Lower leg skin (tissue), 4 donors: Measurements from ENCODE around the gene PPM1E. TPM values are rescaled to one million over a fixed set of nuclear protein-coding genes. Genes with fewer than 3 reads are reported as not detected.

Experiments used
- DNase-seq, 2 donors: peaks; one replicate each; pipeline ENCODE4 v3.0.0-alpha.2; 2019; ENCODE audit warnings: low spot score in 2 of 2
- H3K4me3 ChIP-seq: fragments of 200-600 bp; sonication (generic); 2 replicates; pipeline ENCODE4 v1.5.1; 2017; ENCODE audit warnings: mild to moderate bottlenecking, low read depth; ENCODE audit not compliant: poor library complexity, severe bottlenecking
- CTCF ChIP-seq, 3 donors: fragments of 450-650 bp; IDR thresholded peaks; one replicate each; pipeline ENCODE4 v1.5.1; 2016; ENCODE audit warnings: antibody characterized with exemption in 3 of 3, mild to moderate bottlenecking in 3 of 3, moderate library complexity in 2 of 3
- POLR2A ChIP-seq, 2 donors: fragments of 450-650 bp; IDR thresholded peaks; one replicate each; pipeline ENCODE4 v1.6.1; 2016 to 2017; ENCODE audit warnings: antibody characterized with exemption in 2 of 2, mild to moderate bottlenecking in 1 of 2, moderate library complexity in 1 of 2
- WGBS, 2 donors: methylation state at CpG; one replicate each; pipeline ENCODE4 v1.1.5; 2018; 5-methylcytosine and 5-hydroxymethylcytosine counted together
- intact Hi-C: fragments of 100-400 bp; cut with DNase I; formaldehyde crosslinking; loops from one replicate; pipeline ENCODE4 v1.15.0; 2023; ENCODE audit warnings: low total_unique reads
- total RNA-seq, 4 donors: library from RNA; depleted of rRNA; stranded (reverse); fragments of >200 nt; gene quantifications; one replicate each; pipeline ENCODE4 v1.1.0, GENCODE V29; 2016

The PPM1E gene
- total RNA-seq, 4 donors from 2014 or later: 0.06 to 0.21 (median 0.15) TPM; not detected in 1

DNA sequence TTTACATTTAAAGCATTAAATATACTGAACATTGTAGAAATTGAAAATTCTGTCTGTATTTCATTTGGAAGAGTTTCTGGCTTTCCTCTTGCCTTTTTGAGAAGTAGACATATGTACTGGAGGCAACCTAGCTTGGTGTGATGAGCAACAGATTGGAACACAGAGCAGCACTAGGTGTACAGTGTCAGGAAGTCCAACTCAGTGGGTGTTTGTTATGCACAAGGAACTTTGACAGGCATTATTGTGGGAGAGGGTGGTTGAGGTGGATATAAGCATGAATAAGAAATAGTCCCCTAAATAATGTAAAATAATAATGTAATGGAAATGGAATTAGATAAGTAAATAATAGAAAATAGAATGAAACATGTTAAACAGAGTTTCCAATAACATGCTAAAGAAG, 58.1 kb downstream of the PPM1E start:
- intact Hi-C loops: no loop called here
- TF ChIP-seq POLR2A (IDR thresholded peaks at IDR 0.05) (no peak), CTCF (IDR thresholded peaks at IDR 0.05) (no peak)
- DNase-seq: no peak
- H3K4me3 ChIP-seq: no peak overlapping the region

- no peak overlapping the region for H3K4me3 ChIP-seq
- 72 to 74% methylated on average over 4 of the region's 4 CpGs for WGBS, 2 donors
- TF ChIP-seq CTCF (IDR thresholded peaks at IDR 0.05) (no peak), POLR2A (IDR thresholded peaks at IDR 0.05) (no peak)
- intact Hi-C loops: no loop called here
- DNase-seq: no peak
These were observed 63.0 kb downstream of the PPM1E start for GRCh38 chr17:58818654-58819053.

GRCh38 chr17:58822148-58823050, 66.7 kb downstream of the PPM1E start:
- intact Hi-C loops: no loop called here
- H3K4me3 ChIP-seq: no peak overlapping the region
- TF ChIP-seq CTCF (IDR thresholded peaks at IDR 0.05): no peak
- TF ChIP-seq POLR2A (IDR thresholded peaks at IDR 0.05): no peak
- 34 to 35% methylated on average over 6 of the region's 6 CpGs for WGBS, 2 donors
- DNase-seq: no peak

DNA sequence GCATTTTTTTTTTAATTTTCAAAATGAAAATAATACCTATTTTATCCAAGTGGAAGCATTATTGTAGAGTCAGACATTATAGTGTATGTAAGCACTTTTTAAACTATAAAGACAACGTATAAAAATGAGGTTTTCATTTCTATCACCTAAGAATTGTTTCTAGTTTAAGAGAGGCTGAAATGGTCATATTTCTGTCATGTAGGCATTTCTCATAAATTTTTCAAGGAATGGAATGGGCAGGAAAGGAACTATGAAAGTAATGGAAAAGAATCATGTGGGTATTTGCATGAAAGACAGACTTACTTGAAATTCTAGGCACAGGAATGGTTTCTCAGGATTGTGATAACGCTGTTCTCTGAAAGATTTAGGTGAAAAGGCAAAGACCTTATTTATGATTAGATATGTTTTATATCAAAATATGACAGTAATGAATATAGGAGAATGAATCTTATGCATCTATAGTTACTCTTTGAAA, 67.4 kb downstream of the PPM1E start:
- TF ChIP-seq CTCF (IDR thresholded peaks at IDR 0.05): no peak
- DNase-seq: no peak
- no peak overlapping the region for H3K4me3 ChIP-seq
- intact Hi-C loops: no loop called here
- 49% methylated on average over 2 of the region's 2 CpGs for WGBS, 2 donors

GRCh38 chr17:58829172-58829637, 73.6 kb downstream of the PPM1E start:
- DNase-seq: no peak
- intact Hi-C loops: no loop called here
- H3K4me3 ChIP-seq: no peak overlapping the region
- TF ChIP-seq CTCF (IDR thresholded peaks at IDR 0.05): no peak
- TF ChIP-seq POLR2A (IDR thresholded peaks at IDR 0.05): no peak
- WGBS, 2 donors: 91 to 95% methylated on average over 10 of the region's 10 CpGs
